KMS-11 (cell line): ENCODE data around the gene HPCAL1.

Experiments used
- H2AFZ ChIP-seq: fragments of 200-600 bp; sonication (generic); 2 replicates; pipeline ENCODE4 v1.6.1; 2016; ENCODE audit warnings: antibody characterized with exemption, mixed run types, low read depth
- H3K27ac ChIP-seq: fragments of 200-600 bp; sonication (generic); 2 replicates; pipeline ENCODE4 v1.6.1; 2016; ENCODE audit warnings: mild to moderate bottlenecking, mixed run types
- H3K27me3 ChIP-seq: fragments of 200-600 bp; sonication (generic); 2 replicates; pipeline ENCODE4 v1.6.1; 2017; ENCODE audit warnings: mild to moderate bottlenecking, low read depth, mixed run types, moderate library complexity; ENCODE audit not compliant: insufficient read depth
- H3K36me3 ChIP-seq: fragments of 200-600 bp; sonication (generic); 2 replicates; pipeline ENCODE4 v1.6.1; 2017; ENCODE audit warnings: mild to moderate bottlenecking, mixed run types; ENCODE audit not compliant: insufficient read depth
- H3K4me1 ChIP-seq: fragments of 200-600 bp; sonication (generic); 2 replicates; pipeline ENCODE4 v1.6.1; 2016; ENCODE audit warnings: mild to moderate bottlenecking, low read depth, mixed run types; ENCODE audit not compliant: poor library complexity, severe bottlenecking
- H3K4me2 ChIP-seq: fragments of 200-600 bp; sonication (generic); 2 replicates; pipeline ENCODE4 v1.7.0; 2016; ENCODE audit warnings: mild to moderate bottlenecking, mixed run types
- H3K4me3 ChIP-seq: fragments of 200-600 bp; sonication (generic); IDR thresholded peaks from 2 replicates; pipeline ENCODE4 v1.6.1; 2017; ENCODE audit warnings: low read depth, low read length, mixed read lengths; ENCODE audit not compliant: insufficient read depth
- H3K79me2 ChIP-seq: fragments of 200-600 bp; sonication (generic); 2 replicates; pipeline ENCODE4 v1.6.1; 2016; ENCODE audit warnings: low read depth, mixed run types; ENCODE audit not compliant: insufficient read depth
- H3K9ac ChIP-seq: fragments of 200-600 bp; sonication (generic); 2 replicates; pipeline ENCODE4 v1.6.1; 2016; ENCODE audit warnings: mild to moderate bottlenecking, mixed run types
- H4K20me1 ChIP-seq: fragments of 200-600 bp; sonication (generic); 2 replicates; pipeline ENCODE4 v1.6.1; 2016; ENCODE audit warnings: mild to moderate bottlenecking, mixed run types; ENCODE audit not compliant: insufficient read depth
- TF ChIP-seq, protein P1 (sequence below): fragments of 200-600 bp; sonication (generic); conservative IDR thresholded peaks from 2 replicates; pipeline ENCODE4 v1.6.1; 2017; ENCODE audit warnings: low read depth, mild to moderate bottlenecking, antibody characterized with exemption, low read length, moderate library complexity, mixed read lengths

Gene HPCAL1

DNA sequence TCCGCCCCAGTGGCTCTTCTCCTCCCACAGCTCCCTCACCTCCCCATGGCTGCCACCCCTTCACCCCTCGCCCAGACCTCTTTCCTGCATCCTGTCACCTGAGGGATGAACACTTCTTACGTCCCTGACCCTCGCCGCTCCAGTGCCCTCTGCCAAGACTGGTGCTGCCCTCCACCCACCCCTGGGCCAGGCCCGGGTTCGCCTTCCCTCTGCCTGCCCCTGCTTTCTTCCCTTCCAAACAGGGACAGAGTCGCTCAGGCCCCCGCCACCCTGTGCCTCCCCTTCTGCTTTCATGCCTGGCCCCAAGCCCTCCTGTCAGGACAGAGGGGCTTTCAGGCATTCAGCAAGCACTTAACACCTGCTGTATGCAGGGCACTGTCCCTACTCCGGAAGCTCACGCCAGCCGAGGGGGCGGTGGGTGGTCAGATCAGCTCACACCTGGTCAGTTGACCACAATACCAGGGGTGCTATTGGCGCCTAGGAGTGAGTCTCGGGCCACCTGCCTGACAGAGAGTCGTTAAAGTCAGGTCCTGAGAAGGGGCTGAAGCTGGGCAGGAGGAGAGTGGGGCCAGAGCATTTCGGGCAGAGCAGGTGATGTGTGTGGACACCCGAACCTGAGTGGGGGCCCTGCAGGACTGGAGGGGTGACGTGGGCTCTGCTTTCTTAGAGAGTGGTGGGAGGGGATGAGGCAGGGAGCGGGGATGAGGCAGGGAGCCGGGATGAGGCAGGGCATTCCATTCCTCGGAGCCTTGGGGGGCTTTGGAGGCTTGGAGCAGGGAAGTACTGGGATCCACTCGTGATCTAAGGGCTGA is 26.0 kb upstream of the HPCAL1 start:
- Histone ChIP-seq H3K4me3 (no peak overlapping the region), H3K4me2 (no peak overlapping the region), H2AFZ (no peak overlapping the region), H3K27me3 (peaks cover 6% of the 10 kb centered on the region; the same call in 1 of the 2 replicates), H3K36me3 (no peaks in the 10 kb centered on the region), H4K20me1 (no peaks in the 10 kb centered on the region), H3K27ac (no peak overlapping the region), H3K79me2 (no peaks in the 10 kb centered on the region), H3K4me1 (no peaks in the 10 kb centered on the region), H3K9ac (no peak overlapping the region)
- TF ChIP-seq, protein P1, sequence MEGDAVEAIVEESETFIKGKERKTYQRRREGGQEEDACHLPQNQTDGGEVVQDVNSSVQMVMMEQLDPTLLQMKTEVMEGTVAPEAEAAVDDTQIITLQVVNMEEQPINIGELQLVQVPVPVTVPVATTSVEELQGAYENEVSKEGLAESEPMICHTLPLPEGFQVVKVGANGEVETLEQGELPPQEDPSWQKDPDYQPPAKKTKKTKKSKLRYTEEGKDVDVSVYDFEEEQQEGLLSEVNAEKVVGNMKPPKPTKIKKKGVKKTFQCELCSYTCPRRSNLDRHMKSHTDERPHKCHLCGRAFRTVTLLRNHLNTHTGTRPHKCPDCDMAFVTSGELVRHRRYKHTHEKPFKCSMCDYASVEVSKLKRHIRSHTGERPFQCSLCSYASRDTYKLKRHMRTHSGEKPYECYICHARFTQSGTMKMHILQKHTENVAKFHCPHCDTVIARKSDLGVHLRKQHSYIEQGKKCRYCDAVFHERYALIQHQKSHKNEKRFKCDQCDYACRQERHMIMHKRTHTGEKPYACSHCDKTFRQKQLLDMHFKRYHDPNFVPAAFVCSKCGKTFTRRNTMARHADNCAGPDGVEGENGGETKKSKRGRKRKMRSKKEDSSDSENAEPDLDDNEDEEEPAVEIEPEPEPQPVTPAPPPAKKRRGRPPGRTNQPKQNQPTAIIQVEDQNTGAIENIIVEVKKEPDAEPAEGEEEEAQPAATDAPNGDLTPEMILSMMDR: no peak

GRCh38 chr2:10277293-10278028 is 25.2 kb upstream of the HPCAL1 start:
- H3K9ac ChIP-seq: no peak overlapping the region
- H3K4me3 ChIP-seq: no peak overlapping the region
- TF ChIP-seq, protein P1: no peak
- H4K20me1 ChIP-seq: no peaks in the 10 kb centered on the region
- no peaks in the 10 kb centered on the region for H3K4me1 ChIP-seq
- H3K79me2 ChIP-seq: no peaks in the 10 kb centered on the region
- H3K4me2 ChIP-seq: no peak overlapping the region
- H3K27ac ChIP-seq: no peak overlapping the region
- no peak overlapping the region for H2AFZ ChIP-seq
- no peaks in the 10 kb centered on the region for H3K36me3 ChIP-seq
- peaks cover 6% of the 10 kb centered on the region; the same call in 1 of the 2 replicates for H3K27me3 ChIP-seq

DNA sequence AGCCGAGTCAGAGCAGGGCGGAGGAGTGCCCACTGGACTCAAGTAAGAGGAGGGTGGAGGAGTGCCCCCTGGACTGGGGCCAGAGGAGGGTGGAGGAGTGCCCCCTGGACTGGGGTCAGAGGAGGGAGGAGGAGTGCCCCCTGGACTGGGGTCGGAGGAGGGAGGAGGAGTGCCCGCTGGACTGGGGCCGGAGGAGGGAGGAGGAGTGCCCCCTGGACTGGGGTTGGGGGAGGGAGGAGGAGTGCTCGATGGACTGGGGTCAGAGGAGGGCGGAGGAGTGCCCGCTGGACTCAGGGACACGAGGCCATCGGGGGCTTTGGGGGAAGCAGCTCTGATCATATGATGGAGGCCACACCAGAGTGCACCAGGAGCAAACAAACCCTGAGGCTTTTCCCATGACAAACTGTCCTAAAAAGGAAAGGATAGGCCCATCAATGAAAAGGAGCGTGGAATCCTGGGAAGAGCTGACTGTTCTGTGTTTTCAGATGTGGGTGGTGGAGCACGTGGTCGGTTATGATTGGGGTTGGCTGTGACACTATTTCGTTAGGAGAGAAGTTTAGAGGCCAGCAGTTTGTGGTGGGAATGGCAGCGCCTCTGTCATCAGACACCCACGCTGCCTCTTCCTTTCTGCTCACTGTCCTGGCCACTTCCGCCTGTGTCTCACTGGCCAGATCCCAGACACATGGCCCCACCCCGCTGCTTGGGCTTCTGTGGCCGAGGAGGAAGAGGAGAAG is 24.5 kb upstream of the HPCAL1 start:
- H3K36me3 ChIP-seq: no peaks in the 10 kb centered on the region
- H3K4me2 ChIP-seq: no peak overlapping the region
- no peaks in the 10 kb centered on the region for H4K20me1 ChIP-seq
- peaks cover 6% of the 10 kb centered on the region; the same call in 1 of the 2 replicates for H3K27me3 ChIP-seq
- H3K4me1 ChIP-seq: no peaks in the 10 kb centered on the region
- no peak overlapping the region for H3K9ac ChIP-seq
- TF ChIP-seq, protein P1: no peak
- no peaks in the 10 kb centered on the region for H3K79me2 ChIP-seq
- no peak overlapping the region for H2AFZ ChIP-seq
- no peak overlapping the region for H3K4me3 ChIP-seq
- H3K27ac ChIP-seq: no peak overlapping the region

- H3K4me1 ChIP-seq: no peaks in the 10 kb centered on the region
- no peak overlapping the region for H3K9ac ChIP-seq
- no peaks in the 10 kb centered on the region for H4K20me1 ChIP-seq
- no peaks in the 10 kb centered on the region for H3K36me3 ChIP-seq
- H3K4me2 ChIP-seq: no peak overlapping the region
- no peak overlapping the region for H3K4me3 ChIP-seq
- H3K79me2 ChIP-seq: no peaks in the 10 kb centered on the region
- H3K27ac ChIP-seq: no peak overlapping the region
- peaks cover 6% of the 10 kb centered on the region; the same call in 1 of the 2 replicates for H3K27me3 ChIP-seq
- TF ChIP-seq, protein P1: no peak
- no peak overlapping the region for H2AFZ ChIP-seq
These were observed 23.8 kb upstream of the HPCAL1 start for GRCh38 chr2:10278763-10279471.
